NB4 (cell line): Measurements from ENCODE around the gene TGFBR3L.

ENCODE experiments used
- CTCF ChIP-seq: IDR thresholded peaks from one replicate; pipeline ENCODE4 v1.5.1; 2012; ENCODE audit warnings: low read depth, low read length
- POLR2A ChIP-seq: IDR thresholded peaks from 2 replicates; pipeline ENCODE4 v1.6.1; 2011; ENCODE audit warnings: mild to moderate bottlenecking; ENCODE audit not compliant: insufficient read length; ENCODE audit errors: extremely low read depth
- TF ChIP-seq, protein P1 (sequence below): IDR thresholded peaks from 2 replicates; pipeline ENCODE4 v1.6.1; 2011; ENCODE audit warnings: low read depth, low read length

DNA sequence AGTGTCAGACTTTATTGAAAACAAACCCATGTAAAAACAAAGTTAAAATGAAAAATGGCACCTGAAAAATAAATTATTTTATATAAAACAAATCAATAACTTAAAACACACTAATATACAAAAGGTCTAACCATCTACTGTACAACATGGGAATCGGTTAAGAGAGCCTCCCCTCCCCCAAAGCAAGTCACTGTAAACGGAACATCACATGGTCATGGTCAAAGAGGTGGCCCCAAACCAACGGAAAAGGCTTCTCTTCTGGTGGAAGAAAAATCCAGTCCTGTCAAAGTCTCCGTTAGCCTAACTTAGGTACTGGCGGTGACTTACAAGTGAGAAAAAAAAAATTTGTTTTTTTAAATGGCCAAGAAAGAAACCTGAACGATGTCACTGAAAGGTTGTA is 44.6 kb downstream of the TGFBR3L start:
- TF ChIP-seq CTCF (no peak), POLR2A (no peak)
- TF ChIP-seq, protein P1, sequence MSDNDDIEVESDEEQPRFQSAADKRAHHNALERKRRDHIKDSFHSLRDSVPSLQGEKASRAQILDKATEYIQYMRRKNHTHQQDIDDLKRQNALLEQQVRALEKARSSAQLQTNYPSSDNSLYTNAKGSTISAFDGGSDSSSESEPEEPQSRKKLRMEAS = no peak
